OCI-LY7 (cell line): ENCODE data around the gene ZMIZ1.

ENCODE experiments used
- CTCF ChIP-seq: fragments of 200-600 bp; sonication (generic); conservative IDR thresholded peaks from 2 replicates; pipeline ENCODE4 v1.5.1; 2014; ENCODE audit warnings: mild to moderate bottlenecking, antibody characterized with exemption, low read length, moderate library complexity, mixed read lengths
- EZH2phosphoT487 ChIP-seq: fragments of 200-600 bp; sonication (generic); IDR thresholded peaks from 2 replicates; pipeline ENCODE4 v1.6.1; 2018; ENCODE audit warnings: low read depth, borderline replicate concordance, mild to moderate bottlenecking, mixed run types, antibody characterized with exemption, low read length, moderate library complexity, mixed read lengths

GRCh38 chr10:79111846-79112614 lies 43.3 kb downstream of the ZMIZ1 start:
- TF ChIP-seq CTCF: no peak
- no peak for TF ChIP-seq EZH2phosphoT487
